GM21723 (cell line): ENCODE data around the gene LRRC4.

Experiments used
- ATAC-seq: cut with Tn5 transposase; IDR thresholded peaks from one replicate; pipeline ENCODE4 v1.9.1; 2021; ENCODE audit warnings: mild to moderate bottlenecking, moderate library complexity; ENCODE audit not compliant: unreplicated experiment

The LRRC4 gene, protein sequence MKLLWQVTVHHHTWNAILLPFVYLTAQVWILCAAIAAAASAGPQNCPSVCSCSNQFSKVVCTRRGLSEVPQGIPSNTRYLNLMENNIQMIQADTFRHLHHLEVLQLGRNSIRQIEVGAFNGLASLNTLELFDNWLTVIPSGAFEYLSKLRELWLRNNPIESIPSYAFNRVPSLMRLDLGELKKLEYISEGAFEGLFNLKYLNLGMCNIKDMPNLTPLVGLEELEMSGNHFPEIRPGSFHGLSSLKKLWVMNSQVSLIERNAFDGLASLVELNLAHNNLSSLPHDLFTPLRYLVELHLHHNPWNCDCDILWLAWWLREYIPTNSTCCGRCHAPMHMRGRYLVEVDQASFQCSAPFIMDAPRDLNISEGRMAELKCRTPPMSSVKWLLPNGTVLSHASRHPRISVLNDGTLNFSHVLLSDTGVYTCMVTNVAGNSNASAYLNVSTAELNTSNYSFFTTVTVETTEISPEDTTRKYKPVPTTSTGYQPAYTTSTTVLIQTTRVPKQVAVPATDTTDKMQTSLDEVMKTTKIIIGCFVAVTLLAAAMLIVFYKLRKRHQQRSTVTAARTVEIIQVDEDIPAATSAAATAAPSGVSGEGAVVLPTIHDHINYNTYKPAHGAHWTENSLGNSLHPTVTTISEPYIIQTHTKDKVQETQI

DNA sequence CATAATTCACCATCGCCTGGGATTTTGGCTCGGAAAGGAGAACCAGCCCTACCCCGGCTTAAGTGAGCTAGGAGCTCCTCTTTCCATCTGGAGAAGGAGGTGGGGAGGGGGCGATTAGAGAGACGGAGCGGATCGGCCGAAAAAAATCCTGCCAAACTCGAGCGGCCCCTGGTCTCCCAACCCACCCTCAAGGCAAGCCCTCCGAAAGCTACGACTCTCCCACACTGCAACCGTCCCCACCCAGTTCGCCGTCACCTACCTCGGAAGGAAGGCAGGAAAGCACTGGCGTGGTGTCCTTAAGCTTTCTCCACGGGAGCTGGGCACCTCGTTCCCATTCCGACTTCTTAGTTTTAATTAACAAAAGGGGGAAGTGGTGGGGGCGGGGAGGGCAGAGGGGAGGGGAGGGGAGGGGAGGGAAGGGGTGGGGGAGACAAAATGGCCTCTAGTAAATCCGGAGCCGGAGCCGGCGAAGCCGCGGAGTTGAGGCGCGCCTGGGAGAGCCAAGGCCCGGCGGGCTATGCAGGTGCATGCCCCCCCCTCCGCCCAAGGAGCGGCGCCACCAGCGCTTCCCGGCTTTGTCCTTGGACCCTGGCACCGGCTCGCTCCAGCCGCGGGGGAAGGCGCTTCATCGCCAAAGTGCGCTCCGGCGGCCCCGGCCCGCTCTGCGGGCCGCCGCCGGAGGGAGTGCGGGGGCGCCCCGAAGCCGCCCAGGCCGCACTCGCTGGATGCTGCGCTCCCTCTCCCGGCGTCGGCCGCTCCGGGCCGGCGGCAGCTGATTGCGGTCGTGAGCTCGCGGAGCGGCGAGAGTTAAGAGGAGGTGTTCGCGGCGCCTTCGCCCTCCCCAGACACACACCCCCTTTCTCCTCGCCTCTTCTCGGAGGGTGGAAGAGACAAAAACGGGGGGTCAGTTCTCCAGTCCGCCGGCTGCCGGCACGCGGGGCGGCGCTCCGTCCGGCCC lies at the start of gene LRRC4:
TSS of gene LRRC4 (minus strand) at position 784 of the 958 bp plus-strand sequence. CDS start 797 bp downstream, outside the sequence.
- peak; percentile 50 for ATAC-seq

DNA sequence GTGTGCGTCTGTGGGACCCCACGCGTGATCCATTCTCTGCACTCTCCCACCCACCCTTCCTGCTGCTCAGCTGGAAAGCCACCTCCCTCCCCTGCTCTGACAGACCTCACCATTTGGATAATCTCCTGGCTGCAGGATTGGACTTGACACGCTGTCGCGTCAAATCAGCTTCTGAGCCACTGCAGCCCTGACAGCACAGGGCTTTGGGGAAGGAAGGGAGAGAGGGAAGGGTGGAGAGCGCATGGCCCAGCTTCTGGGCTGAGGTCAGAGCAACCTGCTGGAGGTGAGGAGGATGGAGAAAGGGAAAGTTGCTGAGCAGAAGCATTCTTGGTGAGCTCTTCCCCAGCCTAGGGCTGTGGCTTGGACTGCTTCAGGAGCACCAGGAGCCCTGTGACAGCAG lies 48.9 kb upstream of the LRRC4 start:
- ATAC-seq: no peak

DNA sequence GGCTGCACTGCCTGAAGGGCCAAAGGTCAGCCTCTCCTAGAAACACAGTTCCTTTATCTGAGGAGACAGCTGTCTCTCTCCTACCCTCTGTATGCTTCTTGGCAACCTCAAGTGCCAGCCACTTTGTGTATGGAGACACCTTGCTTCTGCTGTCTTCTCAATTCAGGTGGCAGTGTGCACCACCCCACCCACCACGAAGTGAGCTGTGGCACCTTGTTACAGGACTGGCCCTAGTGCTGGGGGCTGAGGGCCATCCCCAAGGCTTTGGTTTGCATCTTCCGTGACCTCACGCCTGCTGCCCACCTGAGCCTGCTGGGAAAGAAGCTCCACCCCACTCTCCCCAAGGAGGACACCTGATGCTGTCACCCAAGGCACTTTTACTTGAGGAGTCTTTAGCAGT lies 47.1 kb upstream of the LRRC4 start:
- no peak for ATAC-seq

DNA sequence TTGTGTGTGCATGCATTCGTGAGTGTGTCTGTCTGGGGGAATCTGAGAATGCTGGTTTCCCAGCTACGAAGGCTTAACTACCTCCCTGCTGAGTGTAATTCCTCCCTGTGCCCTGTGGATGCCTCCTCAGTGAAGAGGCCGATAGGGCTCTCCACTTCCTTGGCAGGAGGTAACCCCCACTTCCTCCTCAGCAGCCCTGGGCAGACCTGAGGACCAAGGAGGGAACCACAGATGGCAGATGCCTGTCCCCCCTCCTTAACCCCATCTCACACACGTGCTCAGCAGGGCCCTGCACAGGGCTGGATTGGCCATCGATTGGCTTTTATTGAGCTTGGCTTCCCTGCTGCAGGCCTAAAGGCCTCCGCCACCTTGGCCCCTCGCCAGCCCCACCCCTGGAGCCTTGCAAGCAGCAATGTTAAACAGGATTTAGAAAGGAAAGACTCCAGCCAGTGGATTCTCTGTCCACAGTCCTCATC lies 45.6 kb upstream of the LRRC4 start:
- no peak for ATAC-seq

DNA sequence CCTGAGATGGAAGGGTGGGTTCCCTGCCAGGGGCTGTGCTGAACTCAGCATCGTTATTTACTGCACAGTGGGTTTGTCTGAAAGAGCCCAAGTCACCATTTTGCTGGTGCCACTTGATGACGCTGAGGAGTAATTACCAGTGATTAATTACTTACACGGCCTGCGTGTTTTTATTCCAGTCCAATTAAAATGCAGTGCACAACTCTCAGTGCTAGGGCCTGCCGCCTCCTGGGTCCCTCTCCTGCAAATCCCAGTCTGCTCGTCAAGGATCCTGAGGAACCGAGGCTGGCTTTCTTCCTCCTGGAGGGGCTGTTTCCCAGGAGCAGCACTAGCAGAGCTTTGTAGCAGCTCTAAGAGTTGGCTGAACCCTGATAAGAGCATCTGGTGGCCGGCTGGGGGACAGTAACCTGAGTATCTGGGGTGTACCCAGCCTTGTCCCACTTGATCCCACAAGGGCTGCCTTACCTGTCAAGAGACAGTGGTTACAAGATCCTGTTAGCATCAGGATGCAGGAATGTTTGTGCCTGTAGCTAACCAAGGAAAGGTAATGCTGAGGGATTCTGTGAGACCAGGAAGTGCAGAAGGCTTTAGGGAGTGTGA lies 45.1 kb upstream of the LRRC4 start:
- ATAC-seq: no peak

DNA sequence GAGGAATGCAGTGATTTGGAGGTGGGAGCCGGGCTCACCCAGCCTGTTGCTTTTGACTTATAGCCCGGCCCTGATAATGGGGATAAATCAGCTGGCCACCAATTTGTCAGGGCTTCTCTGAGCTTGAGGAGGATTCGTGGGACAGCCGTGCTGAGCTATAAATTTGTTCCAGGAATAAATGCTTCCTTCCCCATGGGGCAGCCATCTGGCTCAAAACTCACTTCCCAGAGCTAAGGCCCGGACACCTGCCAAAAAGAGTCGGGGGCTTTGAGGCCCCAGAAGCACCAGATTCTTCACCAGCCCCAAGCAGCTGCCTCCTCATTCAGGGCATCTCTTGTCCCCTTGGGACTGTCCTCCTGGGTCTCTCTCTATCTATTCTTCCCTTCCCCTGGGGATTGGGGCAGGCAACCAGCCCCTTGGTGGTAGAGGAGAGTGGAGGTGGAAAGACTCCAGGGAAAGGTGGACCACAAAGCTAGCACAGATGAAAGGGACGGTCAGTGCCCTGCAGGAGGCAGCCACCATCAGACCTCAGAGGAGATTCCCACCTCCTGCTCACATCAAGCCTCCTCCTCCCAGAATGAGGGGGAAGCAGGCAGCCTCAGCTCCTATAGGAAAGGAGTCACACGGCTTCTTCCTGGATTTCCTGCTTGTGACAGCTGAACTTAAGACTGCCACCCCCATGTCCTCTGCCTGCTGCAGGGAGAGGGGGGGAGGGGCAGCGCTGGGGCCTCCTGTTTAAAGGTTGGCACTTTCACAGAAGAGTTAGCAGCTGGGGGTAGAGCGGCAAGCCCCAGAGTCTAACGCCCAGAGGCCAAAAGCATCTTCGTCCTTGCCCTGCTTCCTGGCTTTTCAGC lies 44.2 kb upstream of the LRRC4 start:
- no peak for ATAC-seq

DNA sequence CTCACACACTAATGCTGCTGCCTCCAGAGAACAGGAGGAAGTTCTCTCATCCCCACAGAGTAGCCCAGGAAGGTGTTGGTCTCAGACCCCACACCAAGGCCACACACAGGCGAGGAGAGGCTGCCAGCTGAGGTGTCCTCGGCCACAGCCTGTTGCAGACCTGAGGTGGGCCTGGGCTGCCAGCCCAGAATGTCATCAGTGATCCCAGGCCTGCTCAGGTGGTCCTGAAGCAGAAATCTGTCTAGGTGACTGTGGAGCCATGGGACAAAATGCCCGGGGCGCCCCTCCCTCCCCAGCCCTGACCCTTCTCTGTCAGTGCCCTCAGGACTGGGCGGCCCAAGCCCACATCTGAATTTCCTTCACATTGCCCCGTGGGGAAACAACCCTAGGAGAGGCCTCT lies 43.5 kb upstream of the LRRC4 start:
- ATAC-seq: no peak

DNA sequence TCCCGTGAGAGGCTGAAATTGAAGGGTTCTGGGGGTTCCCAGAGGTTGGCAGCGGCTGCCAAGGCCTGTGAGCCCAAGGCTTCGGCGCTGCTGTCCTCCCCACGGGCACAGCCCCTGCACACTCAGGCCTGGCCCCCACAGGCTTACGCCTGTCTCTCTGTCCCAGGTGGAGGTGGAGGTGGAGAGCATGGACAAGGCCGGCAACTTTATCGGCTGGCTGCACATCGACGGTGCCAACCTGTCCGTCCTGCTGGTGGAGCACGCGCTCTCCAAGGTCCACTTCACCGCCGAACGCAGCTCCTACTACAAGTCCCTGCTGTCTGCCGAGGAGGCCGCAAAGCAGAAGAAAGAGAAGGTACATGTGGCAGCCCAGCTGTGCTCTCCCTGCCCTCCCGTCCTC lies 43.1 kb upstream of the LRRC4 start:
- ATAC-seq: no peak

DNA sequence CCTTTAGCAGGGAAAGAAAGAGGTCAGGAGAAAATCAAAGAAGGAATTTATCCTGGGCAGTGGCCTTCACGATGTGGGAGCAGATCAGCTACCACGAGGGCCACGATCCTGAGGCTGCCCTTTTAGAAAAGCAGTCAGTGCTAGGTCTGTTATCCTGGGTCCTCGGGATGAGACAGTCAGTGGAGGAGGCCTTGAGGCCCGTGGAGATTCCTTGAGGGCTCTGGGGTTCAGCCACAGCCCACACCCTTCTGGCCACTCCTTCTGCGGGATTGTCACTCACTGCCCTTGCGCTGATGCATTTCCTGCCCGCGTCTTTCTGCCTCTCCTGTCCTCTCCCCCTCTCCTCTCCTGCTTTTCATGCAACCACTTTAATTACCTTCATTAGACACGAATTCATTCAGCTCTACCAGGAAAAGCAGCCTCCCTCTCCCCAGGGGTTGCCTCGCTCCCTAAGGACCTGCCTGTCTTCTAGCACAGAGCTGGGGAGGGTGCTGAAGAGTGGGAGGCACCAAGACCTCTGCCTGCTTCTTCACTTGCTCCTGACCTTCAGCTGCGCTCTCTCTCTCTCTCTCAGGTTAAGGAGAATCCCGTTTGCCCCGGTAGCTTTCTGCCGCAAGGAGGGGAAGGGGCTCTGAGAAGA lies 42.6 kb upstream of the LRRC4 start:
- no peak for ATAC-seq

DNA sequence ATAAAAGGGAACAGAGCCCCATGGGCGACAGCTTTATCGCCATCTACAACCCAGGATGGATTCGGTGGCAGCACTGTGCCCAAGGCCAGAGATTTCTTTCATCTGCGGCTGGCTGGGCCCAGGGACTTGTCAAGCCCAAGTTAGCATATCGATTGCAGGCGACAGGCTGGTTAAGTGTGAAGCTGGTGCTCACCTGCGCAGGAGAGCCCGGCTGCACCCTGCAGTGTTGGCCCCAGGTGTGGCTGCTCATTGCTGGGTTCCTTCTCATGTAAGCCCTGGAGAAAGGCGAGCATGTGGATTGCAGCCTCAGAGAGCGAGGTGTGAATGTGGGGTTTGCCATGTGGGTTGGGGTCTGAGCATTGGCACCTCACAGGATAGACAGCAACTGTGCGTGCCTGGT lies 40.6 kb upstream of the LRRC4 start:
- no peak for ATAC-seq

DNA sequence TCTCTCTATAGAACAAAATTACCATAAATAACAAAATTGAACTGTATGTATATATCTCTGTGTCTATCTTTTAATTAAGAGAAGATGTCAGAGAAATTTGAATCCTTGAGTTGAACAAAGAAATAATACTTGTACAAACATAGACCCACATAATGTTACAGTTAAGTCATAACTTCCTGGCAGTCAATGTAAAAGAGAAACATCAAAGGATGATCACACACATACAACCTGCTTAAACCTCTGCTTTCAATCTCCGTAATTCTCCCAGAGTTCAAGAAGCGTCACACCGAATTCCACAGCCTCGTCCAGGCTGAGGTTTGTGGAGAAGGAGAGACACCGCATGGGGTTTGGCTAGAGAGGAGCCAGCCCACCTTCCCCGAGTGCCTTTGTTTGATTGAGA lies 40.1 kb upstream of the LRRC4 start:
- ATAC-seq: no peak

DNA sequence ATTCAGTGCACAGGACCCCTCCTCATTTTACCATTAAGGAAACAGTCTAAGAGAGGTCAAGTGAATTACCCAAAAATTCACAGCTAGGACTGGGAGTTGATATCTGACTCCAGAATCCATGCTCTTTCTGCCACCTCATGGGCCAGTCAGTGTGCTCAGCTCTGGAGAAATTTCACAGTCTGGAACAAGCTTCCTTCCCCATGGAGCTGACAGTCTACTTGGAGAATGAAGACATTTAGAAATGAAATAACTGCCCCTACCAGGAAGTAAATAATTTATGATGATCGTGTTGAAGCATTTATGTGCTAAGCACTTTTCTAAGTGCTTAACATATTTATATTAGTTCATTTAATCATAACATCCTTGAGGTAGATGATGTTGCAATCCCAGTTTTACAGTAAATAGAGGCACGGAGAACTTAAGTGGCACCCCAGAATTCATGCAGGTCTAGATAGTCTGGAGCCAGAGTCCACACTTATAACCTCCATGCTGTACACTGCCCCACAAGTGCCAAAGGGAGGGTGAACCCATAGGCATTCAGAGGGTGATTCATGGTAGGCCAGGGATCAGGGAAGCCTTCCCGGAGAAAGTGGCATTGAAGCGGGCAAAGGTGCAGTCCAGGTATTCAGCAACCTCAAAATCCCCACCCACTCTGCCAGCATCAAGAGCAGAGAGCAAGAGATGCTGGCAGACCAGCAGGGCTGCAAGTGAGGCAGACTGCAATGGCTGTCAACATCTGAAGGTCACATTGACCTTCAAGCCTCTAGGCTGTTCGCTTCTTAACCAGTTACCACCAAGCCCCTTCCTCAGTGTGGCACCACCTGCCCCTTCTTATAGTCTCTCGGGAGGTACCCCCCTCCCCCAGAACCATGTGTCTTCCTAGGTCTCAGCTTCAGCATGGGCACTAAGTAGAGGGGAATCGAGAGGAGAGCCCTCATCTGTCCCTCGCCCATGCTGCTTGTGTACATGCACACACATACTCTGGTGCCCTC lies 38.4 kb upstream of the LRRC4 start:
- no peak for ATAC-seq

DNA sequence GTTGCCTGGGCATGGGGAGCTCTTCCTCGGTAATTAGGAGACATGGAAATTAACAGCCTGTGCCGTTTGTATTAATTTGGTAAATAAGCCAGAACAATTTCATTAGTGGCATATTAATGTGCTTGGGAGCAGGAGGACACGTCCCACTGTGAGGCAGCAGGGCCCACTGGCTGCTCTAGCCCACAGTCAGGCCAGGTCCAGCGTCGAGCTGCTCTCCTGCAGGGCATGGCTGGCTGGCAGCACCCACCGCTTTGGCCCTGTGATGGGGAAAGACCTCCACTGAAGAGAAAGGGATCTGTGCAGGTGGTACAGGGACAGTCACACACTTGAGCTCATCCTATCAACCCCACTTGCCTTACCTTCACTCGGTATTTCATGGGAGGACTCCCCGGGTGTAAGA lies 37.5 kb upstream of the LRRC4 start:
- no peak for ATAC-seq

DNA sequence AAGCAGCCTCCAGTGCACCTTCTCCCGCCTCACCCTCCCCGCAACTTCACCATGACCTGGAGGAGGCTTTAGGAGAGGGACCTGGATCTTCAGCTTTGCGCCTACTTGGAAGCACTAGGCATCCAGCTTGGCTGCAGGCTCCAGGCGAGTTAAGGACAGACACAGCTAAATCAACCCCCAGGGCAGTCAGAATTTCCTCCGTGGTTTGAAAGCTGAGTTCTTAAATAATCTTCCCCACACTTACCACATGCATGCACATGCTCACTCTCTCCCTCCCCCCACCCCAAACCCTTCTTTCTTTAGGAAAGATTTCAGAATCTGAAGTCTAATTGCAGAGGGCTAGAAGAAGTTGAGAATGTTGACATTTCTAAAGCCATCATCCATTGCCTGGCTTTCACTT lies 36.7 kb upstream of the LRRC4 start:
- no peak for ATAC-seq

DNA sequence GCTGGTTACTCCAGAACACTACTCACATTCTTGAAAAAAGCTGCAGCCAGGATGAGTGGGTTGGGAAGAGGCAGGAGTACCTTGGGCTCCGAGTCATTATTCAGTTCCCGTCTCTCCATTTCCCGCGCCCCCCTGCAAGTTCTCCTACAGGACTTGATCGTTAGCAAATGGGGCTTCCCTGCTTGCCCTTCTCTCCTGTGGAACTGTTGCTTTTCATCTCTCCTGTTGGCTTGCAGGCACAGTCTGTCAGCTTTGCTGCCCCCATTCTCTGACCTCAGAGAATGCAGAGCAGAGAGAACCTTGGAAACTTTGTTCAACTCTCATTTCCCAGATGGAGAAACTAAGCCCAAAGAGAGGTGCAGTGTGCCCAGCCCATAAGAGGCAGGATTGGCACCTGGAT lies 35.6 kb upstream of the LRRC4 start:
- ATAC-seq: no peak

DNA sequence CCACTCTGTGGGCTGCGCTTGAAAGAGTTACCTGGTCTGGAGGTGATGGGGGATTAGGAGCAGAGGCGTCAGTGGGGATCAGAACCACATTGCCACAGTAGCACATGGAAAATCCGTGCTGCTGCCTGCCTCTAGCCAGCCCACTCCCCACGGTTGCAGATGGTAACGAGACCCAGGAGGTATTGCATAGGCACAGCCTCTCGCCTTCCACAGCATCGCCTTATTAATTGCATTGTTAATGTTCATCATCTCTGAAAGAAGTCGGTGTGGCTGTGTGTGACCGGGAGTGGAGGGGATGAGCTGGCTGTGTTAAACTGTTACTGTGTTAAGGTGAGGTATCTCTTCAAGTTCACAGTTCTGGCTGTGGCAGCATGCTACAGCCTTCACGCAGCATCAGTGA lies 35.2 kb upstream of the LRRC4 start:
- no peak for ATAC-seq

DNA sequence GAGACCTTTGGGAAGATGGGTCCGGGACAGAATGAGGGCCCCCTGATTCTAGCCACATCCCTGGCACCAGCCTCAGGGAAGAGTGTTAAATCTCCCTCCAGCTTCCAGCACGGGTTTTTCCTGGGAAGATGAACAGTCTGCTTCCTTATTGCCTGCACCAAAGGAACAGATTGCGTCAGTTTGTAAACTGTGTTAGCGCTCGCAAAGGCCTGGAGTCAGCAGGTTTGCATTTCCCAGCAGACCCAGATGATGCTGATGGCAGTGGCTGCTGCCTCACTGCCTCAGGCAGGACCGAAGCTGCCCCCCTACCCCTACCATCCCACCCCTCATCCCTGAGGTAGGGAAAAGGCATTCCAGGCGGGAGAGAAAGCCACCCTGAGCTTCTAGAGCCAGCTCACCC lies 34.6 kb upstream of the LRRC4 start:
- ATAC-seq: no peak

DNA sequence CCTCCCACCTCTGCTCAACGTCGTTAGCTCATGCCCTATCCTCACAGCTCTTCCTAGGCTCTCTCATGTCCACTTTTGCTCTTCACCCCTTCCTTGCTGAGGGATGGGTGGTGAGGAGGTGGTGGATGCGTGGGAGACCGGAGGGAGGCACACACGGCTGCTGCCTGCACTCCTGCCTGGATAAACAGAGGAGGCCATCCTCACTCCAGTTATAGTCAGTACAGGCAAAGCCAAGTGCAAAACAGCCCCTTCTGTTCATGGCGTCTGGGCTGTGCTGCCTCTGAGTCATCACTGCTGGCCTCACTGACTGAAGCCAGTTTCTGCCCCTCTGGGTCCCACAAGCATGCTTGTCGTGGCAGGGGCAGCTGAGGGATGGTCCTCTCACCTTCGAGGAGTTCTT lies 31.9 kb upstream of the LRRC4 start:
- ATAC-seq: no peak
